H9 (cell line): ENCODE measurements around the gene SMARCA2. TPM values are rescaled to one million over a fixed set of nuclear protein-coding genes. Genes with fewer than 3 reads are reported as not detected.

Experiments used
- DNase-seq: peaks from one replicate; pipeline ENCODE4 v3.0.0-alpha.2; 2017
- H2AFZ ChIP-seq: one replicate; pipeline ENCODE4 v1.6.1; 2013; ENCODE audit warnings: mild to moderate bottlenecking, low read length, control low read depth, moderate library complexity
- H2AK5ac ChIP-seq: 2 replicates; pipeline ENCODE4 v1.6.1; 2013; ENCODE audit warnings: low read length, control low read depth, mixed read lengths; ENCODE audit not compliant: insufficient read length
- H2BK120ac ChIP-seq: one replicate; pipeline ENCODE4 v1.6.1; 2013; ENCODE audit warnings: low read depth, mild to moderate bottlenecking, low read length, control low read depth, inconsistent platforms; ENCODE audit not compliant: poor library complexity, severe bottlenecking
- H2BK12ac ChIP-seq: 2 replicates; pipeline ENCODE4 v1.6.1; 2013; ENCODE audit warnings: low read length, control low read depth, mixed read lengths, low read depth; ENCODE audit not compliant: insufficient read length
- H2BK15ac ChIP-seq: 2 replicates; pipeline ENCODE4 v1.6.1; 2013; ENCODE audit warnings: low read depth, low read length, control low read depth
- H2BK20ac ChIP-seq: one replicate; pipeline ENCODE4 v1.6.1; 2013; ENCODE audit warnings: low read depth, mild to moderate bottlenecking, low read length, control low read depth, inconsistent platforms; ENCODE audit not compliant: poor library complexity, severe bottlenecking
- H2BK5ac ChIP-seq: 2 replicates; pipeline ENCODE4 v1.6.1; 2013; ENCODE audit warnings: low read length, control low read depth, mixed read lengths; ENCODE audit not compliant: insufficient read length
- H3K14ac ChIP-seq: 2 replicates; pipeline ENCODE4 v1.6.1; 2013; ENCODE audit warnings: low read length, control low read depth; ENCODE audit not compliant: insufficient read depth
- H3K18ac ChIP-seq: 2 replicates; pipeline ENCODE4 v1.6.1; 2013; ENCODE audit warnings: low read depth, mild to moderate bottlenecking, mixed read lengths, low read length, control low read depth; ENCODE audit not compliant: insufficient read length
- H3K23ac ChIP-seq: 2 replicates; pipeline ENCODE4 v1.6.1; 2013; ENCODE audit warnings: low read length, control low read depth, mixed read lengths, low read depth; ENCODE audit not compliant: insufficient read length
- H3K23me2 ChIP-seq: 2 replicates; pipeline ENCODE4 v1.6.1; 2013; ENCODE audit warnings: low read depth, mild to moderate bottlenecking, mixed read lengths, low read length, control low read depth; ENCODE audit not compliant: insufficient read length, poor library complexity, severe bottlenecking
- H3K27ac ChIP-seq: 2 replicates; pipeline ENCODE4 v1.5.1; 2013; ENCODE audit warnings: low read length, control low read depth, mixed read lengths, low read depth; ENCODE audit not compliant: insufficient read length
- H3K27me3 ChIP-seq: 2 replicates; pipeline ENCODE4 v1.6.1; 2013; ENCODE audit warnings: low read length, control low read depth, inconsistent platforms; ENCODE audit not compliant: insufficient read depth
- H3K4ac ChIP-seq: 2 replicates; pipeline ENCODE4 v1.6.1; 2013; ENCODE audit warnings: low read depth, mild to moderate bottlenecking, control low read depth, inconsistent platforms, low read length, moderate library complexity
- H3K4me1 ChIP-seq: 2 replicates; pipeline ENCODE4 v1.6.1; 2013; ENCODE audit warnings: low read length, control low read depth, inconsistent platforms; ENCODE audit not compliant: insufficient read depth
- H3K4me2 ChIP-seq: 2 replicates; pipeline ENCODE4 v1.6.1; 2013; ENCODE audit warnings: low read length, control low read depth, mixed read lengths; ENCODE audit not compliant: insufficient read length, insufficient read depth
- H3K56ac ChIP-seq: 2 replicates; pipeline ENCODE4 v1.6.1; 2013; ENCODE audit warnings: low read depth, mild to moderate bottlenecking, mixed read lengths, low read length, control low read depth; ENCODE audit not compliant: insufficient read length
- H3K79me1 ChIP-seq: 2 replicates; pipeline ENCODE4 v1.6.1; 2013; ENCODE audit warnings: low read depth, mild to moderate bottlenecking, moderate library complexity, low read length, control low read depth, inconsistent platforms; ENCODE audit not compliant: insufficient read depth, poor library complexity, severe bottlenecking
- H3K79me2 ChIP-seq: 2 replicates; pipeline ENCODE4 v1.6.1; 2013; ENCODE audit warnings: low read length, control low read depth, inconsistent platforms; ENCODE audit not compliant: insufficient read depth
- H3K9ac ChIP-seq: 2 replicates; pipeline ENCODE4 v1.6.1; 2013; ENCODE audit warnings: low read length, control low read depth, mixed read lengths; ENCODE audit not compliant: insufficient read length; ENCODE audit errors: extremely low read depth
- H3K9me3 ChIP-seq: one replicate; pipeline ENCODE4 v1.6.1; 2013; ENCODE audit warnings: low read depth, low read length, inconsistent platforms; ENCODE audit not compliant: control insufficient read depth
- H3T11ph ChIP-seq: one replicate; pipeline ENCODE4 v1.6.1; 2013; ENCODE audit warnings: mild to moderate bottlenecking, low read length, control low read depth, inconsistent platforms
- H4K20me1 ChIP-seq: one replicate; pipeline ENCODE4 v1.6.1; 2013; ENCODE audit not compliant: control insufficient read depth, insufficient read length, insufficient read depth
- H4K5ac ChIP-seq: 2 replicates; pipeline ENCODE4 v1.6.1; 2013; ENCODE audit warnings: low read depth, mild to moderate bottlenecking, mixed read lengths, low read length, control low read depth; ENCODE audit not compliant: insufficient read length
- H4K8ac ChIP-seq: replicated peaks from 2 replicates; pipeline ENCODE4 v1.6.1; 2013; ENCODE audit warnings: low read length, control low read depth, mixed read lengths, low read depth; ENCODE audit not compliant: insufficient read length
- H4K91ac ChIP-seq: 2 replicates; pipeline ENCODE4 v1.6.1; 2013; ENCODE audit warnings: low read depth, mild to moderate bottlenecking, moderate library complexity, mixed read lengths, low read length, control low read depth; ENCODE audit not compliant: insufficient read length
- H3K27ac Mint-ChIP-seq, 3 experiments: 2 replicates in 2 of 3; 3 replicates in 1 of 3; pipeline ENCODE4 v1.8.0; 2020 to 2021; ENCODE audit warnings: mixed read lengths in 3 of 3, mild to moderate bottlenecking in 1 of 3, moderate library complexity in 1 of 3
- H3K27me3 Mint-ChIP-seq: 2 replicates; pipeline ENCODE4 v1.8.0; 2021; ENCODE audit warnings: low read depth, mild to moderate bottlenecking, moderate library complexity, mixed read lengths
- H3K36me3 Mint-ChIP-seq, 3 experiments: 2 replicates in 2 of 3; 3 replicates in 1 of 3; pipeline ENCODE4 v1.8.0; 2020 to 2021; ENCODE audit warnings: low read depth in 3 of 3, mixed read lengths in 3 of 3; ENCODE audit not compliant: insufficient read depth in 1 of 3
- H3K4me1 Mint-ChIP-seq, 2 experiments: 2 replicates each; pipeline ENCODE4 v1.8.0; 2020; ENCODE audit warnings: mixed read lengths in 2 of 2
- H3K4me3 Mint-ChIP-seq, 2 experiments: 2 replicates in 1 of 2; 3 replicates in 1 of 2; pipeline ENCODE4 v1.8.0; 2020 to 2021; ENCODE audit warnings: mild to moderate bottlenecking in 2 of 2, mixed read lengths in 2 of 2, moderate library complexity in 1 of 2
- H3K9me3 Mint-ChIP-seq, 2 experiments: 2 replicates in 1 of 2; 3 replicates in 1 of 2; pipeline ENCODE4 v1.8.0; 2020; ENCODE audit warnings: mild to moderate bottlenecking in 2 of 2, mixed read lengths in 2 of 2, moderate library complexity in 1 of 2
- WGBS: extraction: QIAGEN DNeasy Blood & Tissue Kit; methylation state at CpG from one replicate; pipeline ENCODE4 v1.1.7; 2013; ENCODE audit warnings: missing lambda C conversion rate, low lambda C conversion rate, mixed read lengths; ENCODE audit not compliant: insufficient read length; ENCODE audit errors: extremely low coverage; 5-methylcytosine and 5-hydroxymethylcytosine counted together
- total RNA-seq: library from RNA; stranded (reverse); gene quantifications from 2 replicates; pipeline ENCODE4 v1.2.1, GENCODE V29; 2021
- TF ChIP-seq, protein P1 (sequence below): fragments of 200-600 bp; sonication (generic); conservative IDR thresholded peaks from 3 replicates; pipeline ENCODE4 v1.8.0; 2021; ENCODE audit warnings: antibody characterized with exemption, mild to moderate bottlenecking

SMARCA2 gene
- total RNA-seq, 1 experiment from 2014 or later, result 15.3 TPM

GRCh38 chr9:1995084-1995483 lies 20.1 kb upstream of the SMARCA2 start:
- Histone ChIP-seq H3K9me3 (no peaks in the 10 kb centered on the region), H2AFZ (no peak overlapping the region), H3K4ac (no peak overlapping the region), H4K5ac (no peak overlapping the region), H3T11ph (no peak overlapping the region), H3K56ac (no peak overlapping the region), H3K79me1 (no peaks in the 10 kb centered on the region), H4K8ac (no peak overlapping the region), H2BK5ac (no peak overlapping the region), H3K14ac (no peak overlapping the region), H2BK15ac (no peak overlapping the region), H2BK20ac (no peak overlapping the region), H3K9ac (no peak overlapping the region), H2BK120ac (no peak overlapping the region), H3K4me2 (no peak overlapping the region), H3K4me1 (peaks cover 4% of the 10 kb centered on the region; the same call in 1 of the 2 replicates), H3K23ac (no peak overlapping the region), H4K91ac (no peak overlapping the region), H3K27ac (no peak overlapping the region), H3K23me2 (no peaks in the 10 kb centered on the region), H3K18ac (no peak overlapping the region), H3K79me2 (no peaks in the 10 kb centered on the region), H2BK12ac (no peak overlapping the region), H2AK5ac (no peak overlapping the region), H3K27me3 (no peaks in the 10 kb centered on the region), H4K20me1 (no peaks in the 10 kb centered on the region)
- Mint-ChIP-seq H3K27me3 (no peaks in the 10 kb centered on the region; the same call in 1 of the 2 replicates), H3K4me1 (peaks cover 44 to 51% of the 10 kb centered on the region in 2 experiments), H3K27ac (peak overlapping the region in 2 of 3 experiments; percentile 86 to 91; a peak in 4 of 7 replicates), H3K4me3 (no peak overlapping the region), H3K36me3 (no peaks in the 10 kb centered on the region), H3K9me3 (no peaks in the 10 kb centered on the region)
- no CpG with 5 or more reads among the region's 1 CpG for WGBS
- DNase-seq, result no peak
- TF ChIP-seq, protein P1, sequence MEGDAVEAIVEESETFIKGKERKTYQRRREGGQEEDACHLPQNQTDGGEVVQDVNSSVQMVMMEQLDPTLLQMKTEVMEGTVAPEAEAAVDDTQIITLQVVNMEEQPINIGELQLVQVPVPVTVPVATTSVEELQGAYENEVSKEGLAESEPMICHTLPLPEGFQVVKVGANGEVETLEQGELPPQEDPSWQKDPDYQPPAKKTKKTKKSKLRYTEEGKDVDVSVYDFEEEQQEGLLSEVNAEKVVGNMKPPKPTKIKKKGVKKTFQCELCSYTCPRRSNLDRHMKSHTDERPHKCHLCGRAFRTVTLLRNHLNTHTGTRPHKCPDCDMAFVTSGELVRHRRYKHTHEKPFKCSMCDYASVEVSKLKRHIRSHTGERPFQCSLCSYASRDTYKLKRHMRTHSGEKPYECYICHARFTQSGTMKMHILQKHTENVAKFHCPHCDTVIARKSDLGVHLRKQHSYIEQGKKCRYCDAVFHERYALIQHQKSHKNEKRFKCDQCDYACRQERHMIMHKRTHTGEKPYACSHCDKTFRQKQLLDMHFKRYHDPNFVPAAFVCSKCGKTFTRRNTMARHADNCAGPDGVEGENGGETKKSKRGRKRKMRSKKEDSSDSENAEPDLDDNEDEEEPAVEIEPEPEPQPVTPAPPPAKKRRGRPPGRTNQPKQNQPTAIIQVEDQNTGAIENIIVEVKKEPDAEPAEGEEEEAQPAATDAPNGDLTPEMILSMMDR, result no peak
